Spleen (tissue), 11 donors: Measurements from ENCODE around the gene ARSG. TPM values are rescaled to one million over a fixed set of nuclear protein-coding genes. Genes with fewer than 3 reads are reported as not detected.

ENCODE experiments used
- DNase-seq: peaks from one replicate; pipeline ENCODE4 v3.0.0-alpha.2; 2020
- H3K27ac ChIP-seq, 8 donors: fragments of 200-600 bp; sonication (generic) in 7 of 8; 1 replicate in 4 of 8; 2 replicates in 4 of 8; pipeline versions ENCODE4 v1.5.0 to v1.8.0; 2016 to 2021; ENCODE audit warnings: inconsistent platforms in 4 of 8, mild to moderate bottlenecking in 4 of 8, moderate library complexity in 1 of 8
- H3K27me3 ChIP-seq, 7 donors: fragments of 200-600 bp; sonication (generic) in 6 of 7; replicated peaks in 1 of 7; 1 replicate in 4 of 7; 2 replicates in 3 of 7; pipeline versions ENCODE4 v1.5.0 to v1.8.0; 2016 to 2021; ENCODE audit warnings: inconsistent platforms in 3 of 7, mild to moderate bottlenecking in 1 of 7
- H3K36me3 ChIP-seq, 6 donors: fragments of 200-600 bp; sonication (generic) in 5 of 6; 1 replicate in 4 of 6; 2 replicates in 2 of 6; pipeline versions ENCODE4 v1.5.0 to v1.8.0; 2016 to 2021; ENCODE audit warnings: inconsistent platforms in 2 of 6
- H3K4me1 ChIP-seq, 6 donors: fragments of 200-600 bp; sonication (generic) in 5 of 6; 1 replicate in 3 of 6; 2 replicates in 3 of 6; pipeline versions ENCODE4 v1.5.0 to v1.8.0; 2016 to 2021; ENCODE audit warnings: inconsistent platforms in 3 of 6
- H3K4me3 ChIP-seq, 8 donors: fragments of 200-600 bp; sonication (generic) in 7 of 8; 1 replicate in 4 of 8; 2 replicates in 4 of 8; pipeline versions ENCODE4 v1.5.0 to v1.8.0; 2016 to 2021; ENCODE audit warnings: inconsistent platforms in 4 of 8, mild to moderate bottlenecking in 4 of 8, moderate library complexity in 2 of 8
- H3K9me3 ChIP-seq, 8 donors: fragments of 200-600 bp; sonication (generic) in 7 of 8; 1 replicate in 4 of 8; 2 replicates in 4 of 8; pipeline versions ENCODE4 v1.5.0 to v1.8.0; 2016 to 2021; ENCODE audit warnings: inconsistent platforms in 4 of 8
- POLR2A ChIP-seq, 3 donors: fragments of 450-650 bp; IDR thresholded peaks; one replicate each; pipeline ENCODE4 v1.5.1; 2017; ENCODE audit warnings: antibody characterized with exemption in 3 of 3, mild to moderate bottlenecking in 1 of 3
- POLR2AphosphoS5 ChIP-seq, 3 donors: sonication (generic); formaldehyde crosslinking; IDR thresholded peaks; one replicate each; pipeline ENCODE4 v1.5.1; 2017; ENCODE audit warnings: antibody characterized with exemption in 3 of 3
- WGBS, 5 donors: extraction: QIAGEN DNeasy Blood & Tissue Kit in 3 of 5; methylation state at CpG; one replicate each; pipeline versions ENCODE4 v1.1.5 to v1.1.7; 2013 to 2018; 5-methylcytosine and 5-hydroxymethylcytosine counted together
- intact Hi-C: fragments of 100-400 bp; cut with DNase I; formaldehyde crosslinking; loops from one replicate; pipeline ENCODE4 v1.15.0; 2023; ENCODE audit warnings: low total_unique reads
- polyA plus RNA-seq, 3 donors: library from polyadenylated mRNA; stranded (reverse); fragments of 200-250 nt; gene quantifications; one replicate each; pipeline ENCODE4 v1.2.1, GENCODE V29; 2013
- total RNA-seq, 7 donors: library from RNA; depleted of rRNA in 3 of 7; stranded (reverse); fragments of >200 nt in 3 of 7; fragmentation: NEBNext Ultra II Directional in 4 of 7; extraction: Animal tissue kit (Norgen Biotek cat#: 25700) in 4 of 7; gene quantifications; one replicate each; pipeline versions ENCODE4 v1.1.0 to v1.2.1, GENCODE V29; 2016 to 2021
- TF ChIP-seq, protein P1 (sequence below), 11 experiments: fragments of 200-600 bp in 7 of 11; fragments of 450-650 bp in 4 of 11; sonication (generic) in 4 of 11; IDR thresholded peaks in 8 of 11; conservative IDR thresholded peaks in 3 of 11; 1 replicate in 7 of 11; 2 replicates in 4 of 11; pipeline versions ENCODE4 v1.4.0 to v1.8.0; 2016 to 2021; ENCODE audit warnings: antibody characterized with exemption in 11 of 11, inconsistent platforms in 4 of 11, mild to moderate bottlenecking in 1 of 11
- donor health status: healthy with polysubstance abuse.
- donor health status: DM: no; HTN: no; CAD: no; lungs with moderate emphysema.
- donor health status: DM: no; HTN: no; CAD: no.
- donor health status: Bipolar disorder and iron deficiency.
- donor health status: healthy.
- donor health status: DM: no; HTN: no; CAD: no.
- donor health status: DM: yes; HTN: yes; CAD: no.

Gene ARSG
- total and polyA plus RNA-seq, 10 donors, result 1.5 to 24.3 (median 14.2) TPM

DNA sequence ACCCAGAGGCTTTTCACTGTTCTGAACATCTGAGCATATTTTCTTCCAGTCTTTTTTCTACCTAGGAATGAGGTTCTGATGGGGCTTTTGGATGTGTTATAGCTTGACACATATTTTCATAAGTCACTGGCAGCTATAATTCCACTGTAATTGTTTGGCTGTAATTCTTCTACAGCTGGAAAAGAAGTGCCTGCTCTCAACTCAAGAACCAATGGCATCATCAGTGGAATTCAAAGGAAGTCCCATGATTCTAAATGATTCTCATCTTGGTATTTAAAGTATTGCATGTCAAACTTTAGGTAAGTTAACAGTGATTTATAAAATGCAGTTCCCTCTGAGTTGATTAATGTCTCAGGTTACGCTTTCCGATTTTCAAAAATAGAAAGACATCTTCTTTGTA, 149.2 kb downstream of the ARSG start:
- TF ChIP-seq POLR2A (IDR thresholded peaks at IDR 0.05) (no peak), POLR2AphosphoS5 (IDR thresholded peaks at IDR 0.05) (no peak)
- TF ChIP-seq, protein P1, sequence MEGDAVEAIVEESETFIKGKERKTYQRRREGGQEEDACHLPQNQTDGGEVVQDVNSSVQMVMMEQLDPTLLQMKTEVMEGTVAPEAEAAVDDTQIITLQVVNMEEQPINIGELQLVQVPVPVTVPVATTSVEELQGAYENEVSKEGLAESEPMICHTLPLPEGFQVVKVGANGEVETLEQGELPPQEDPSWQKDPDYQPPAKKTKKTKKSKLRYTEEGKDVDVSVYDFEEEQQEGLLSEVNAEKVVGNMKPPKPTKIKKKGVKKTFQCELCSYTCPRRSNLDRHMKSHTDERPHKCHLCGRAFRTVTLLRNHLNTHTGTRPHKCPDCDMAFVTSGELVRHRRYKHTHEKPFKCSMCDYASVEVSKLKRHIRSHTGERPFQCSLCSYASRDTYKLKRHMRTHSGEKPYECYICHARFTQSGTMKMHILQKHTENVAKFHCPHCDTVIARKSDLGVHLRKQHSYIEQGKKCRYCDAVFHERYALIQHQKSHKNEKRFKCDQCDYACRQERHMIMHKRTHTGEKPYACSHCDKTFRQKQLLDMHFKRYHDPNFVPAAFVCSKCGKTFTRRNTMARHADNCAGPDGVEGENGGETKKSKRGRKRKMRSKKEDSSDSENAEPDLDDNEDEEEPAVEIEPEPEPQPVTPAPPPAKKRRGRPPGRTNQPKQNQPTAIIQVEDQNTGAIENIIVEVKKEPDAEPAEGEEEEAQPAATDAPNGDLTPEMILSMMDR (IDR thresholded peaks at IDR 0.05 in 8 of 11, conservative IDR thresholded peaks at IDR 0.05 in 3 of 11), result no peak
- intact Hi-C loops, result no loop called here
- peaks cover 0 to 43% (median 16%) of the 10 kb centered on the region in 6 donors for H3K36me3 ChIP-seq
- H3K4me1 ChIP-seq, result peaks cover 23 to 79% (median 66%) of the 10 kb centered on the region in 6 donors
- 56 to 70% (median 63%) methylated on average over 2 of the region's 2 CpGs for WGBS, 5 donors
- peak overlapping the region in 7 of 8 donors; percentile 53 to 89 (median 77) for H3K27ac ChIP-seq
- DNase-seq, result no peak
- H3K9me3 ChIP-seq, result no peaks in the 10 kb centered on the region
- H3K27me3 ChIP-seq, result no peaks in the 10 kb centered on the region
- H3K4me3 ChIP-seq, result peak overlapping the region in 1 of 8 donors; percentile 39

DNA sequence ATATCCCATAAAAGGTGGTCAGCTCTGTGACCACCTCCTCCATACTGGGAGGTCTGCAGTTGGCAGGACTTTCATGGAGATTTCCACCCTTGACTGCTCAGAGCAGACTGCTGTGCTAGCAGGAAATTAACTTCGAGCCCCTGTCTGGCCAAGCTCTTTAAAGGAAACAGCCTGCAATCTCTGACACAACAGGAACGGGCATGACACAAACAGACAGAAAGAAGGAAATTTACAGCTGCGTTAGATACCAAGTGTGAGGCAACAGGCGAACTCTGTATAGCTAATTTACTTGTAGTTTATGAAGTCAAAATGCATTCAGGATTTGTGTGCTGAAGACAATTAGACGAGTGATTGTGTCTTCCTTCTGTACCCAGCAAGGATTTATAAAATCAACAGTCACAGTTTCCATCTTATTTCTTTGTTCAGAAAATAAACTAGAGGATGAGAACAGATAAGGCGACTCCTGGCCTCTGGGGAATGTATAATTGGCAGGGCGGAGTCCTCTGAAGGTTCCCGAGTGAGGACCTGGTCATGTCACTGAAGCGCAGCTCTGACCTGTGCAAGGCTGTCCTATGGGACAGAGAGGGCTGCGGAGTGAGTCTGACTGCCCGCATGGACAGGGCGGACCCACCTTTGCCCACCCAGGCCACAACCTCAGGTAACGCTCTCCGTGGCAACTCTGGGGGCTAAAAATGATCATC, 149.9 kb downstream of the ARSG start:
- 53 to 59% (median 58%) methylated on average over 14 of the region's 14 CpGs for WGBS, 5 donors
- no peak for DNase-seq
- intact Hi-C loops, result no loop called here
- Histone ChIP-seq H3K27me3 (no peaks in the 10 kb centered on the region), H3K9me3 (no peaks in the 10 kb centered on the region), H3K4me3 (peak overlapping the region in 1 of 8 donors; percentile 39), H3K36me3 (peaks cover 0 to 44% (median 15%) of the 10 kb centered on the region in 6 donors), H3K4me1 (peaks cover 23 to 72% (median 61%) of the 10 kb centered on the region in 6 donors), H3K27ac (peak overlapping the region; percentile 11 to 89 (median 76))
- TF ChIP-seq POLR2AphosphoS5 (IDR thresholded peaks at IDR 0.05), result peak in 1 of 3 donors; percentile 59
- no peak for TF ChIP-seq POLR2A (IDR thresholded peaks at IDR 0.05)

DNA sequence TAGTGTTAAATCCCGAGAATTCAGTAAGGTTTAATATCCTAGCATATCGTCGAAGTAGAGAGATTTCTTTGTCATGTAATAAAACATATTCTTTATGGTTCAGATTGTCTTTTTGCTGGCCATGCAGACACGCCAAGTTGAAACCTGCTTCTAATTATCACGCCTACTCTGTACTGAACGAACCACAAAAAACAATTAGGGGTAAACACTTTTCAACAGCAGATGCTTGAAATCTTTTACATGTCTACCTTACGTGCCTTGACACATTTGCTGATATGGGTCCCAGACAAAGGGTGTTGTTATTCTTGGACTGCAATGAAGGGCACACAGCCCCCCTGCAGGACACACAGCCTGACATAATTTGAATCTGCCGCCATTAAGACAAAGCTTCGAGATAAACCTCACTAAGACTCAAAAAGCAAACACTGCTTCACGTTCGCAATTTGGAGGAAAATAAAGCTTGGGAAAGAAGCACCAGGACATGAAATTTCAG, 152.7 kb downstream of the ARSG start:
- no peak for DNase-seq
- Histone ChIP-seq H3K27ac (no peak overlapping the region), H3K27me3 (no peaks in the 10 kb centered on the region), H3K4me1 (peaks cover 10 to 44% (median 34%) of the 10 kb centered on the region in 6 donors), H3K9me3 (no peaks in the 10 kb centered on the region), H3K4me3 (no peak overlapping the region), H3K36me3 (peaks cover 0 to 72% (median 30%) of the 10 kb centered on the region in 6 donors)
- TF ChIP-seq POLR2A (IDR thresholded peaks at IDR 0.05) (no peak), POLR2AphosphoS5 (IDR thresholded peaks at IDR 0.05) (no peak)
- TF ChIP-seq, protein P1 (IDR thresholded peaks at IDR 0.05 in 8 of 11, conservative IDR thresholded peaks at IDR 0.05 in 3 of 11), result no peak
- WGBS, 5 donors, result 93 to 94% (median 94%) methylated on average over 11 of the region's 11 CpGs
- intact Hi-C loops, result no loop called here

DNA sequence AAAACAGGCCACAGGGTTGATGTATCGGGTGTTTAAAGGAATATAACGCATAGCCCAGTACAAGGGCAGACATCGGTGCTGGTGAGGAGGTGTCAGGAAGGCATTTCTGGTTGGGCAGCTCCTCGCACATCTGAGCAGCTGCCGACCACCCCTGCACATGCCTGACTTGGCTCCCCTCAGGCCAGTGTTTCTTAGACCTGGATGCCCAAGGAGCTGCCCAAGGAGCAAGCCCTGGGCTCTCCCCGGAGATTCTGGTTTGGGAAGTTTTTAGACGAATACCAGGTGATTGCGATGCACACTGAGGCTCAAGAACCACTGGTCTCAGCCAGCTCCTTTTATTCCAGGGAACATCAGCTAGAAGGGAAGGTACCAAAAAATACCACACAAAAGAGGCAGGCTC, 154.4 kb downstream of the ARSG start:
- Histone ChIP-seq H3K4me3 (no peak overlapping the region), H3K27me3 (no peaks in the 10 kb centered on the region), H3K36me3 (peaks cover 0 to 88% (median 44%) of the 10 kb centered on the region in 6 donors), H3K9me3 (no peaks in the 10 kb centered on the region), H3K27ac (no peak overlapping the region), H3K4me1 (peaks cover 8 to 28% (median 19%) of the 10 kb centered on the region in 6 donors)
- no peak for TF ChIP-seq POLR2AphosphoS5 (IDR thresholded peaks at IDR 0.05)
- TF ChIP-seq, protein P1 (IDR thresholded peaks at IDR 0.05 in 8 of 11, conservative IDR thresholded peaks at IDR 0.05 in 3 of 11), result no peak
- no peak for TF ChIP-seq POLR2A (IDR thresholded peaks at IDR 0.05)
- WGBS, 5 donors, result 89 to 99% (median 96%) methylated on average over 8 of the region's 8 CpGs
- no peak for DNase-seq
- intact Hi-C loops, result no loop called here
